Measurements from ENCODE around the gene KRTAP9-8. TPM values are rescaled to one million over a fixed set of nuclear protein-coding genes. Genes with fewer than 3 reads are reported as not detected.

KRTAP9-8 gene, protein sequence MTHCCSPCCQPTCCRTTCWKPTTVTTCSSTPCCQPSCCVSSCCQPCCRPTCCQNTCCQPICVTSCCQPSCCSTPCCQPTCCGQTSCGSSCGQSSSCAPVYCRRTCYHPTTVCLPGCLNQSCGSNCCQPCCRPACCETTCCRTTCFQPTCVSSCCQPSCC
- total RNA-seq: not detected in 2 replicates

DNA sequence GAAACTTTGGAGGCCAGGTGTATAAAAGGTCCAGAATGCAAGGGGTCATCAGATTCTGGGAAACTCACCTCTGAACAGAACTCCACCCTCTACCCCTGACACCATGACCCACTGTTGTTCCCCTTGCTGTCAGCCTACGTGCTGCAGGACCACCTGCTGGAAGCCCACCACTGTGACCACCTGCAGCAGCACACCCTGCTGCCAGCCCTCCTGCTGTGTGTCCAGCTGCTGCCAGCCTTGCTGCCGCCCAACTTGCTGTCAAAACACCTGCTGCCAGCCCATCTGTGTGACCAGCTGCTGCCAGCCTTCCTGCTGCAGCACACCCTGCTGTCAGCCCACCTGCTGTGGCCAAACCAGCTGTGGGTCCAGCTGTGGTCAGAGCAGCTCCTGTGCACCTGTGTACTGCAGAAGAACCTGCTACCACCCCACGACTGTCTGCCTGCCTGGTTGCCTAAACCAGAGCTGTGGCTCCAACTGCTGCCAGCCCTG lies at the start of gene KRTAP9-8:
KRTAP9-8 (plus strand) TSS at position 51 of the 489 bp plus-strand sequence; CDS start at position 104, 53 bp downstream.

DNA sequence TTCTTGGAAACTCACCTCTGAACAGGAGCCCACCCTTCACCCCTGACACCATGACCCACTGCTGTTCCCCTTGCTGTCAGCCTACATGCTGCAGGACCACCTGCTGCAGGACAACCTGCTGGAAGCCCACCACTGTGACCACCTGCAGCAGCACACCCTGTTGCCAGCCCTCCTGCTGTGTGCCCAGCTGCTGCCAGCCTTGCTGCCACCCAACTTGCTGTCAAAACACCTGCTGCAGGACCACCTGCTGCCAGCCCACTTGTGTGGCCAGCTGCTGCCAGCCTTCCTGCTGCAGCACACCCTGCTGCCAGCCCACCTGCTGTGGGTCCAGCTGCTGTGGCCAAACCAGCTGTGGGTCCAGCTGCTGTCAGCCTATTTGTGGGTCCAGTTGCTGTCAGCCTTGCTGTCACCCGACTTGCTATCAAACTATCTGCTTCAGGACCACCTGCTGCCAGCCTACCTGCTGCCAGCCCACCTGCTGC lies 47.9 kb upstream of the KRTAP9-8 start, which contains the start of gene KRTAP9-1:
KRTAP9-1 (plus strand) TSS at position 51 of the 482 bp plus-strand sequence; CDS start at position 51, 0 bp downstream.

DNA sequence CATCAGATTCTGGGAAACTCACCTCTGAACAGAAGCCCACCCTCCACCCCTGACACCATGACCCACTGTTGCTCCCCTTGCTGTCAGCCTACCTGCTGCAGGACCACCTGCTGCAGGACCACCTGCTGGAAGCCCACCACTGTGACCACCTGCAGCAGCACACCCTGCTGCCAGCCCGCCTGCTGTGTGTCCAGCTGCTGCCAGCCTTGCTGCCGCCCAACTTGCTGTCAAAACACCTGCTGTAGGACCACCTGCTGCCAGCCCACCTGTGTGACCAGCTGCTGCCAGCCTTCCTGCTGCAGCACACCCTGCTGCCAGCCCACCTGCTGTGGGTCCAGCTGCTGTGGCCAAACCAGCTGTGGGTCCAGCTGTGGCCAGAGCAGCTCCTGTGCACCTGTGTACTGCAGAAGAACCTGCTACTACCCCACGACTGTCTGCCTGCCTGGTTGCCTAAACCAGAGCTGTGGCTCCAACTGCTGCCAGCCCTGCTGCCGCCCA lies 11.2 kb upstream of the KRTAP9-8 start, which contains the start of gene KRTAP9-2:
KRTAP9-2 (plus strand) TSS at position 51 of the 498 bp plus-strand sequence; CDS start at position 58, 7 bp downstream.

DNA sequence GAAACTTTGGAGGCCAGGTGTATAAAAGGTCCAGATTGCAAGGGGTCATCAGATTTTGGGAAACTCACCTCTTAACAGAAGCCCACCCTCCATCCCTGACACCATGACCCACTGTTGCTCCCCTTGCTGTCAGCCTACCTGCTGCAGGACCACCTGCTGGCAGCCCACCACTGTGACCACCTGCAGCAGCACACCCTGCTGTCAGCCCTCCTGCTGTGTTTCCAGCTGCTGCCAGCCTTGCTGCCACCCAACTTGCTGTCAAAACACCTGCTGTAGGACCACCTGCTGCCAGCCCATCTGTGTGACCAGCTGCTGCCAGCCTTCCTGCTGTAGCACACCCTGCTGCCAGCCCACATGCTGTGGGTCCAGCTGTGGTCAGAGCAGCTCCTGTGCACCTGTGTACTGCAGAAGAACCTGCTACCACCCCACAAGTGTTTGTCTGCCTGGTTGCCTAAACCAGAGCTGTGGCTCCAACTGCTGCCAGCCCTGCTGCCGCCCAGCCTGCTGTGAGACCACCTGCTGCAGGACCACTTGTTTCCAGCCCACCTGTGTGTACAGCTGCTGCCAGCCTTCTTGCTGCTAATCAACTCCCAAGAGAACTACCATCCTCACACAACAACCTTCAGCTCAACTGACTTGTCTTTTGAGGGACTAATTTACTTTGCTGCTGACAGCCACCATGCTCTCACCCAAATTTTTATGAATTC lies 5.2 kb upstream of the KRTAP9-8 start, which contains the start of gene KRTAP9-3:
KRTAP9-3 (plus strand) TSS at position 51 of the 707 bp plus-strand sequence; CDS start at position 104, 53 bp downstream.

DNA sequence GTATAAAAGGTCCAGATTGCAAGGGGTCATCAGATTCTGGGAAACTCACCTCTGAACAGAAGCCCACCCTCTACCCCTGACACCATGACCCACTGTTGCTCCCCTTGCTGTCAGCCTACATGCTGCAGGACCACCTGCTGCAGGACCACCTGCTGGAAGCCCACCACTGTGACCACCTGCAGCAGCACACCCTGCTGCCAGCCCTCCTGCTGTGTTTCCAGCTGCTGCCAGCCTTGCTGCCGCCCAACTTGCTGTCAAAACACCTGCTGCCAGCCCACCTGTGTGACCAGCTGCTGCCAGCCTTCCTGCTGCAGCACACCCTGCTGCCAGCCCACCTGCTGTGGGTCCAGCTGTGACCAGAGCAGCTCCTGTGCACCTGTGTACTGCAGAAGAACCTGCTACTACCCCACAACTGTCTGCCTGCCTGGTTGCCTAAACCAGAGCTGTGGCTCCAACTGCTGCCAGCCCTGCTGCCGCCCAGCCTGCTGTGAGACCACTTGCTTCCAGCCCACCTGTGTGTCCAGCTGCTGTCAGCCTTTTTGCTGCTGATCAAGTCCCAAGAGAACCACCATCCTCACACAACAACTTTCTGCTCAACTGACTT lies 11.9 kb downstream of the KRTAP9-8 start, which contains the start of gene KRTAP9-4:
KRTAP9-4 (plus strand) TSS at position 51 of the 604 bp plus-strand sequence; CDS start at position 85, 34 bp downstream.

DNA sequence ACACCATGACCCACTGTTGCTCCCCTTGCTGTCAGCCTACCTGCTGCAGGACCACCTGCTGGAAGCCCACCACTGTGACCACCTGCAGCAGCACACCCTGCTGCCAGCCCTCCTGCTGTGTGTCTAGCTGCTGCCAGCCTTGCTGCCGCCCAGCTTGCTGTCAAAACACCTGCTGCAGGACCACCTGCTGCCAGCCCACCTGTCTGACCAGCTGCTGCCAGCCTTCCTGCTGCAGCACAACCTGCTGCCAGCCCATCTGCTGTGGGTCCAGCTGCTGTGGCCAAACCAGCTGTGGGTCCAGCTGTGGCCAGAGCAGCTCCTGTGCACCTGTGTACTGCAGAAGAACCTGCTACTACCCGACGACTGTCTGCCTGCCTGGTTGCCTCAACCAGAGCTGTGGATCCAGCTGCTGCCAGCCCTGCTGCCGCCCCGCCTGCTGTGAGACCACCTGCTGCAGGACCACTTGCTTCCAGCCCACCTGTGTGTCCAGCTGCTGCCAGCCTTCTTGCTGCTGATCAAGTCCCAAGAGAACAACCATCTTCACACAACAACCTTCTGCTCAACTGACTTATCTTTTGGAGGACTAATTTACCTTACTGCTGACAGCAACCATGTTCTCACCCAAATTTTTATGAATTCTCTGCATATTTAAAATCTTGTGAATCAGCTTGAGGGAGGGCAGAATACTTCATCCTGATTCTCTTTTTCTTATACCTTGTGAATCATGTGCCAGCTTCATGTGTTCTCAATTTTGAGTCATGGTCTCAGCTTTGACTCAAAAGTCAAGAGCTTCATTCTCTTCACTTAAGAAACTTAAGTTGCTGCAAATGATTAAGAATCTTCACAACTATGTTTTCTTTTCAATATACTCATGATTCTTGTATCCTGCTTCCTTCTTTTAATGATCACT lies 17.8 kb downstream of the KRTAP9-8 start, which contains the start of gene KRTAP9-9:
KRTAP9-9 (plus strand) TSS at position 4 of the 910 bp plus-strand sequence.

DNA sequence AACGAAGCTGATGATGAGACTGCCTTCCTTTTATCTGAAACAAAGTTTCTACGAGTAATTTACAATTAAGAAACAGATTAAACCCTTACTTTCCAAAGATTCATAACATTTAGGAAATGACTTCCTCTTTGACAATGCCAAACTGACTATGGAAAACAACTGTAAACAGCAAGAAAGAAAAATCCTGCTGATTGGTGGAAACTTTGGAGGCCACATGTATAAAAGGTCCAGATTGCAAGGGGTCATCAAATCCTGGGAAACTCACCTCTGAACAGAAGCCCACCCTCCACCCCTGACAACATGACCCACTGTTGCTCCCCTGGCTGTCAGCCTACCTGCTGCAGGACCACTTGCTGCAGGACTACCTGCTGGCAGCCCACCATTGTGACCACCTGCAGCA lies 27.3 kb downstream of the KRTAP9-8 start, which contains the start of gene KRTAP9-6:
KRTAP9-6 (plus strand) TSS at position 301 of the 400 bp plus-strand sequence; CDS start at position 301, 0 bp downstream.

DNA sequence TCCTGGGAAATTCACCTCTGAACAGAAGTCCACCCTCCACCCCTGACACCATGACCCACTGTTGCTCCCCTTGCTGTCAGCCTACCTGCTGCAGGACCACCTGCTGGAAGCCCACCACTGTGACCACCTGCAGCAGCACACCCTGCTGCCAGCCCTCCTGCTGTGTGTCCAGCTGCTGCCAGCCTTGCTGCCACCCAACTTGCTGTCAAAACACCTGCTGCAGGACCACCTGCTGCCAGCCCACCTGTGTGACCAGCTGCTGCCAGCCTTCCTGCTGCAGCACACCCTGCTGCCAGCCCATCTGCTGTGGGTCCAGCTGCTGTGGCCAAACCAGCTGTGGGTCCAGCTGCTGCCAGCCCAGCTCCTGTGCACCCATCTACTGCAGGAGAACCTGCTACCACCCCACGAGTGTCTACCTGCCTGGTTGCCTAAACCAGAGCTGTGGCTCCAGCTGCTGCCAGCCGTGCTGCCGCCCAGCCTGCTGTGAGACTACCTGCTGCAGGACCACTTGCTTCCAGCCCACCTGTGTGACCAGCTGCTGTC lies 37.9 kb downstream of the KRTAP9-8 start, which contains the start of gene KRTAP9-7:
KRTAP9-7 (plus strand) TSS at position 51 of the 543 bp plus-strand sequence; CDS start at position 51, 0 bp downstream.

Other genes with a start within 250 kb of the KRTAP9-8 start
- gene KRTAP3-3, start 243.8 kb upstream of the KRTAP9-8 start, total RNA-seq: not detected in 2 replicates
- not detected in 2 replicates for gene KRTAP3-2, start 238.1 kb upstream of the KRTAP9-8 start, total RNA-seq
- not detected in 2 replicates for gene KRTAP3-1, start 228.9 kb upstream of the KRTAP9-8 start, total RNA-seq
- not detected in 2 replicates for gene KRTAP1-5, start 210.8 kb upstream of the KRTAP9-8 start, total RNA-seq
- gene KRTAP1-4, start 207.8 kb upstream of the KRTAP9-8 start, total RNA-seq: not detected in 2 replicates
- gene KRTAP1-3, start 203.1 kb upstream of the KRTAP9-8 start, total RNA-seq: not detected in 2 replicates
- gene KRTAP1-1, start 196.5 kb upstream of the KRTAP9-8 start, total RNA-seq: not detected in 2 replicates
- not detected in 2 replicates for gene KRTAP2-1, start 190.7 kb upstream of the KRTAP9-8 start, total RNA-seq
- gene KRTAP2-2, start 182.8 kb upstream of the KRTAP9-8 start, total RNA-seq: not detected in 2 replicates
- gene KRTAP2-3, start 177.9 kb upstream of the KRTAP9-8 start, total RNA-seq: not detected in 2 replicates
- not detected in 2 replicates for gene KRTAP2-4, start 172.1 kb upstream of the KRTAP9-8 start, total RNA-seq
- not detected in 2 replicates for gene KRTAP4-7, start 153.8 kb upstream of the KRTAP9-8 start, total RNA-seq
- not detected in 2 replicates for gene KRTAP4-8, start 139.9 kb upstream of the KRTAP9-8 start, total RNA-seq
- not detected in 2 replicates for gene KRTAP4-16, start 135.8 kb upstream of the KRTAP9-8 start, total RNA-seq
- not detected in 2 replicates for gene KRTAP4-9, start 132.6 kb upstream of the KRTAP9-8 start, total RNA-seq
- gene KRTAP4-11, start 119.6 kb upstream of the KRTAP9-8 start, total RNA-seq: not detected in 2 replicates
- gene KRTAP4-12, start 113.8 kb upstream of the KRTAP9-8 start, total RNA-seq: not detected in 2 replicates
- not detected in 2 replicates for gene KRTAP4-6, start 97.5 kb upstream of the KRTAP9-8 start, total RNA-seq
- gene KRTAP4-5, start 88.2 kb upstream of the KRTAP9-8 start, total RNA-seq: not detected in 2 replicates
- gene KRTAP4-4, start 77.3 kb upstream of the KRTAP9-8 start, total RNA-seq: not detected in 2 replicates
- not detected in 2 replicates for gene KRTAP4-3, start 69.8 kb upstream of the KRTAP9-8 start, total RNA-seq
- not detected in 2 replicates for gene KRTAP4-2, start 59.8 kb upstream of the KRTAP9-8 start, total RNA-seq
- not detected in 2 replicates for gene KRTAP4-1, start 53.1 kb upstream of the KRTAP9-8 start, total RNA-seq
- gene KRTAP9-1, start 48.1 kb upstream of the KRTAP9-8 start, total RNA-seq: not detected in 2 replicates
- gene KRTAP9-2, start 11.4 kb upstream of the KRTAP9-8 start, total RNA-seq: not detected in 2 replicates
- gene KRTAP9-3, start 5.5 kb upstream of the KRTAP9-8 start, total RNA-seq: not detected in 2 replicates
- not detected in 2 replicates for gene KRTAP9-4, start 11.7 kb downstream of the KRTAP9-8 start, total RNA-seq
- gene KRTAP9-9, start 17.4 kb downstream of the KRTAP9-8 start, total RNA-seq: not detected in 2 replicates
- gene KRTAP9-6, start 27.4 kb downstream of the KRTAP9-8 start, total RNA-seq: not detected in 2 replicates
- not detected in 2 replicates for gene KRTAP9-7, start 37.7 kb downstream of the KRTAP9-8 start, total RNA-seq
- not detected in 2 replicates for gene KRTAP29-1, start 64.9 kb downstream of the KRTAP9-8 start, total RNA-seq
- not detected in 2 replicates for gene KRTAP16-1, start 71.3 kb downstream of the KRTAP9-8 start, total RNA-seq
- not detected in 2 replicates for gene KRTAP17-1, start 77.7 kb downstream of the KRTAP9-8 start, total RNA-seq
- gene KRT33A, start 112.8 kb downstream of the KRTAP9-8 start, total RNA-seq: not detected in 2 replicates
- not detected in 2 replicates for gene KRT33B, start 131.8 kb downstream of the KRTAP9-8 start, total RNA-seq
- gene KRT34, start 144.3 kb downstream of the KRTAP9-8 start, total RNA-seq: not detected in 2 replicates
- gene KRT31, start 159.6 kb downstream of the KRTAP9-8 start, total RNA-seq: not detected in 2 replicates
- not detected in 2 replicates for gene KRT37, start 186.6 kb downstream of the KRTAP9-8 start, total RNA-seq
- gene KRT38, start 203.0 kb downstream of the KRTAP9-8 start, total RNA-seq: not detected in 2 replicates
- not detected in 2 replicates for gene KRT32, start 229.4 kb downstream of the KRTAP9-8 start, total RNA-seq
- 0.09 TPM in 1 of 2 replicates, not detected in the other for gene KRT35, start 243.2 kb downstream of the KRTAP9-8 start, total RNA-seq